ENCODE data around the gene DNAJC19.

DNAJC19 gene

DNA sequence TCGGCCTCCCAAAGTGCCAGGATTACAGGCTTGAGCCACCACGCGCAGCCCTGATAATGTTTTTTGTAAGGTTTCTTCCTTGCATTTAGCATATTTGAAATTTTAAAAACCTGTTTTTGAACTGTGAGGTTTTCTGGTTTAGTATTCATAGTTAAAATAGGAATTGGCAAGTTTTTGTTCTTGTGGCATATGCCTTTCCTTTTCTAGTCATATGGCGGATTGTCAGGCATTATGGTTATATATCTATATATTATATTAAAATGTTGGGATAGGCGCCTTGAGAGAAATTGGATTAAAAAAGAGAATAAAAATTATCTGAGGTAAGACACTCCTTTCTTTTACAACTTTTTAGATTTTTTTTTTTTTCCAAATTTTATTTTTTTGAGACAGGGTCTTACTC is 48.7 kb downstream of the DNAJC19 start:
- no peak for DNase-seq (ENCODE audit: low spot score)
- no peak for TF ChIP-seq CTCF (IDR thresholded peaks at IDR 0.05; ENCODE audit: extremely low read depth, insufficient read depth, missing control alignments)
- in situ Hi-C loops (cut with MboI; ENCODE audit: low pct_unique_long_range_greater_than_20kb, low sequenced_read_pairs, unreplicated experiment), result no loop called here

DNA sequence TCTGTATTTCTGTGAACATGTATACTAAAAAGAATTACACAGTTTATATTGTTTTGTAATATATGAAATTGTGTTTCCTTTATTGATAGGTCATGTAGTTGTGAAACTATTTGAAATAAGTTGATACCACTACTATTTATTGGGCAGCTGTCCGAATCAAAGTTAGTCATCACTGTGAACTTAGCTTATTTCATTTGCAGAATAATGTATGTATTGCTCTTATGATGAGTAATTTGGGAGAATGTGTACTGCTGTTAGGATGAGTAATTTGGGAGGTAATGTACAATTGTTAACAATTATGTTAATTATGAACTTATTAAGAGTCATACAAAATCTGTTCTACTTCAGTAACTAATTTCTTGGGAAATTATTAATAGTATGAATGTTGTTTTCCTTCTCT is 54.9 kb downstream of the DNAJC19 start:
- DNase-seq (ENCODE audit: low spot score), result no peak
- no peak for TF ChIP-seq CTCF (IDR thresholded peaks at IDR 0.05; ENCODE audit: extremely low read depth, insufficient read depth, missing control alignments)
- in situ Hi-C loops (cut with MboI; ENCODE audit: low pct_unique_long_range_greater_than_20kb, low sequenced_read_pairs, unreplicated experiment), result no loop called here

Measured in GM13977 (cell line).